DOHH2 (cell line): Measurements from ENCODE around the gene MEF2A.

Experiments
- H3F3A ChIP-seq: fragments of 200-600 bp; sonication (generic), shearing (Covaris generic); 2 replicates; pipeline ENCODE4 v1.6.0; 2016; ENCODE audit warnings: antibody characterized with exemption, mild to moderate bottlenecking; ENCODE audit not compliant: control insufficient read depth, insufficient read depth
- H3K27ac ChIP-seq: fragments of 200-600 bp; sonication (generic); 2 replicates; pipeline ENCODE4 v1.5.1; 2014; ENCODE audit warnings: low read depth, mild to moderate bottlenecking, low read length, moderate library complexity
- H3K27me3 ChIP-seq: fragments of 200-600 bp; sonication (generic); 2 replicates; pipeline ENCODE4 v1.6.1; 2014; ENCODE audit warnings: mild to moderate bottlenecking, low read length, mixed read lengths; ENCODE audit not compliant: control insufficient read depth
- H3K36me3 ChIP-seq: fragments of 200-600 bp; sonication (generic); 2 replicates; pipeline ENCODE4 v1.6.1; 2014; ENCODE audit warnings: mild to moderate bottlenecking, low read length, moderate library complexity, mixed read lengths; ENCODE audit not compliant: control insufficient read depth
- H3K4me1 ChIP-seq: fragments of 200-600 bp; sonication (generic); 2 replicates; pipeline ENCODE4 v1.6.1; 2014; ENCODE audit warnings: mild to moderate bottlenecking, low read length, mixed read lengths; ENCODE audit not compliant: control insufficient read depth
- H3K4me2 ChIP-seq: fragments of 200-600 bp; sonication (generic); 2 replicates; pipeline ENCODE4 v1.6.0; 2014; ENCODE audit warnings: mild to moderate bottlenecking, low read length, moderate library complexity
- H3K4me3 ChIP-seq: fragments of 200-600 bp; sonication (generic); 2 replicates; pipeline ENCODE4 v1.5.1; 2014; ENCODE audit warnings: mild to moderate bottlenecking, low read length, mixed read lengths
- H3K79me2 ChIP-seq: fragments of 200-600 bp; sonication (generic); 2 replicates; pipeline ENCODE4 v1.6.1; 2014; ENCODE audit warnings: mild to moderate bottlenecking, low read length, mixed read lengths; ENCODE audit not compliant: control insufficient read depth
- H3K9me2 ChIP-seq: fragments of 200-600 bp; sonication (generic); replicated peaks from 2 replicates; pipeline ENCODE4 v1.6.1; 2014; ENCODE audit warnings: mild to moderate bottlenecking, low read length, mixed read lengths; ENCODE audit not compliant: control insufficient read depth
- H3K9me3 ChIP-seq: fragments of 200-600 bp; sonication (generic); 2 replicates; pipeline ENCODE4 v1.6.1; 2014; ENCODE audit warnings: antibody characterized with exemption, low read length, mixed read lengths; ENCODE audit not compliant: control insufficient read depth, insufficient read depth
- H4K20me1 ChIP-seq: fragments of 200-600 bp; sonication (generic); 2 replicates; pipeline ENCODE4 v1.6.0; 2014; ENCODE audit warnings: low read depth, mild to moderate bottlenecking, antibody characterized with exemption, low read length, moderate library complexity; ENCODE audit not compliant: control insufficient read depth, insufficient read depth
- EZH2phosphoT487 ChIP-seq: fragments of 200-600 bp; sonication (generic); IDR thresholded peaks from 2 replicates; pipeline ENCODE4 v1.6.1; 2017; ENCODE audit warnings: borderline replicate concordance, mild to moderate bottlenecking, antibody characterized with exemption, low read length, moderate library complexity, mixed read lengths
- TF ChIP-seq, protein P1 (sequence below): fragments of 200-600 bp; sonication (generic); IDR thresholded peaks from one replicate; pipeline ENCODE4 v1.5.1; 2014; ENCODE audit warnings: antibody characterized with exemption, mild to moderate bottlenecking, low read depth, low read length; ENCODE audit not compliant: poor library complexity, severe bottlenecking

The MEF2A gene

GRCh38 chr15:99696096-99696495 is 130.3 kb downstream of the MEF2A start:
- H3K79me2 ChIP-seq, result no peaks in the 10 kb centered on the region
- H3K9me2 ChIP-seq, result no peaks in the 10 kb centered on the region
- TF ChIP-seq EZH2phosphoT487, result no peak
- no peaks in the 10 kb centered on the region for H3K27me3 ChIP-seq
- H3K36me3 ChIP-seq, result peaks cover 47% of the 10 kb centered on the region
- no peaks in the 10 kb centered on the region for H4K20me1 ChIP-seq
- no peaks in the 10 kb centered on the region for H3K9me3 ChIP-seq
- H3K4me3 ChIP-seq, result no peak overlapping the region
- H3K4me2 ChIP-seq, result no peak overlapping the region
- peaks cover 1% of the 10 kb centered on the region; the same call in 1 of the 2 replicates for H3K4me1 ChIP-seq
- peaks cover 15% of the 10 kb centered on the region for H3F3A ChIP-seq
- H3K27ac ChIP-seq, result no peak overlapping the region

- no peaks in the 10 kb centered on the region for H4K20me1 ChIP-seq
- H3K27me3 ChIP-seq, result no peaks in the 10 kb centered on the region
- H3K4me2 ChIP-seq, result peak overlapping the region; percentile 56
- H3K4me1 ChIP-seq, result peaks cover 33% of the 10 kb centered on the region
- H3F3A ChIP-seq, result peaks cover 38% of the 10 kb centered on the region
- TF ChIP-seq EZH2phosphoT487, result no peak
- TF ChIP-seq, protein P1, sequence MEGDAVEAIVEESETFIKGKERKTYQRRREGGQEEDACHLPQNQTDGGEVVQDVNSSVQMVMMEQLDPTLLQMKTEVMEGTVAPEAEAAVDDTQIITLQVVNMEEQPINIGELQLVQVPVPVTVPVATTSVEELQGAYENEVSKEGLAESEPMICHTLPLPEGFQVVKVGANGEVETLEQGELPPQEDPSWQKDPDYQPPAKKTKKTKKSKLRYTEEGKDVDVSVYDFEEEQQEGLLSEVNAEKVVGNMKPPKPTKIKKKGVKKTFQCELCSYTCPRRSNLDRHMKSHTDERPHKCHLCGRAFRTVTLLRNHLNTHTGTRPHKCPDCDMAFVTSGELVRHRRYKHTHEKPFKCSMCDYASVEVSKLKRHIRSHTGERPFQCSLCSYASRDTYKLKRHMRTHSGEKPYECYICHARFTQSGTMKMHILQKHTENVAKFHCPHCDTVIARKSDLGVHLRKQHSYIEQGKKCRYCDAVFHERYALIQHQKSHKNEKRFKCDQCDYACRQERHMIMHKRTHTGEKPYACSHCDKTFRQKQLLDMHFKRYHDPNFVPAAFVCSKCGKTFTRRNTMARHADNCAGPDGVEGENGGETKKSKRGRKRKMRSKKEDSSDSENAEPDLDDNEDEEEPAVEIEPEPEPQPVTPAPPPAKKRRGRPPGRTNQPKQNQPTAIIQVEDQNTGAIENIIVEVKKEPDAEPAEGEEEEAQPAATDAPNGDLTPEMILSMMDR, result no peak
- H3K36me3 ChIP-seq, result peaks cover 30% of the 10 kb centered on the region
- H3K79me2 ChIP-seq, result no peaks in the 10 kb centered on the region
- no peaks in the 10 kb centered on the region for H3K9me2 ChIP-seq
- peak overlapping the region; percentile 61 for H3K27ac ChIP-seq
- H3K9me3 ChIP-seq, result no peaks in the 10 kb centered on the region
- H3K4me3 ChIP-seq, result peak overlapping the region; percentile 34
These were observed 137.3 kb downstream of the MEF2A start for GRCh38 chr15:99702895-99703602.

- Histone ChIP-seq H3K9me3 (no peaks in the 10 kb centered on the region), H3K36me3 (peaks cover 36% of the 10 kb centered on the region), H3K4me2 (peak overlapping the region; percentile 56), H3K4me1 (peaks cover 33% of the 10 kb centered on the region), H3K27ac (peak overlapping the region; percentile 61), H3F3A (peaks cover 38% of the 10 kb centered on the region), H3K9me2 (no peaks in the 10 kb centered on the region), H4K20me1 (no peaks in the 10 kb centered on the region), H3K79me2 (no peaks in the 10 kb centered on the region), H3K4me3 (peak overlapping the region; percentile 34), H3K27me3 (no peaks in the 10 kb centered on the region)
- TF ChIP-seq EZH2phosphoT487, result no peak
- TF ChIP-seq, protein P1, result peak; percentile 56
These were observed 138.0 kb downstream of the MEF2A start for GRCh38 chr15:99703603-99704443.
